ENCODE measurements around the gene MSL2. TPM values are rescaled to one million over a fixed set of nuclear protein-coding genes. Genes with fewer than 3 reads are reported as not detected.

MSL2 gene
- 12.0 and 19.6 TPM in 2 replicates for total RNA-seq

GRCh38 chr3:136196064-136196400 lies at the start of gene MSL2:
TSS of gene MSL2 (minus strand) at chr3:136196335. CDS start at chr3:136195113, 1,222 bp downstream.

Other genes with a start within 250 kb of the MSL2 start
- 7.5 and 12.0 TPM in 2 replicates for gene PPP2R3A, start 230.6 kb downstream of the MSL2 start, total RNA-seq
- 36.4 and 67.7 TPM in 2 replicates for gene PCCB, start 54.0 kb upstream of the MSL2 start, total RNA-seq